Heart right ventricle (tissue), 16 donors: ENCODE data around the gene CABLES2. TPM values are rescaled to one million over a fixed set of nuclear protein-coding genes. Genes with fewer than 3 reads are reported as not detected.

Source experiments
- ATAC-seq, 8 donors: fragments of 200-7000 bp; cut with Tn5 transposase; one replicate each; pipeline ENCODE4 v1.9.1; 2020; ENCODE audit warnings: mild to moderate bottlenecking in 8 of 8, moderate library complexity in 8 of 8, moderate number of reproducible peaks in 1 of 8
- DNase-seq, 2 donors: peaks; one replicate each; pipeline ENCODE4 v3.0.0-alpha.2; 2020
- H3K27ac ChIP-seq, 10 donors: fragments of 200-600 bp; sonication (generic) in 2 of 10; one replicate each; pipeline versions ENCODE4 v1.5.0 to v1.8.0; 2020 to 2022; ENCODE audit warnings: mild to moderate bottlenecking in 3 of 10
- H3K27me3 ChIP-seq, 7 donors: fragments of 200-600 bp; one replicate each; pipeline ENCODE4 v1.8.0; 2021 to 2022; ENCODE audit warnings: mild to moderate bottlenecking in 2 of 7
- H3K36me3 ChIP-seq, 9 donors: fragments of 200-600 bp; sonication (generic) in 1 of 9; one replicate each; pipeline versions ENCODE4 v1.5.0 to v1.8.0; 2020 to 2022; ENCODE audit warnings: mild to moderate bottlenecking in 2 of 9
- H3K4me1 ChIP-seq, 9 donors: fragments of 200-600 bp; sonication (generic) in 1 of 9; one replicate each; pipeline versions ENCODE4 v1.5.0 to v1.8.0; 2020 to 2022; ENCODE audit warnings: mild to moderate bottlenecking in 4 of 9
- H3K4me3 ChIP-seq, 10 donors: fragments of 200-600 bp; sonication (generic) in 2 of 10; one replicate each; pipeline versions ENCODE4 v1.5.0 to v1.8.0; 2020 to 2022; ENCODE audit warnings: mild to moderate bottlenecking in 7 of 10, moderate library complexity in 2 of 10
- H3K9me3 ChIP-seq, 11 donors: fragments of 200-600 bp in 10 of 11; sonication (generic) in 2 of 11; one replicate each; pipeline versions ENCODE4 v1.5.0 to v1.8.0; 2013 to 2022; ENCODE audit warnings: mild to moderate bottlenecking in 2 of 11, control low read depth in 1 of 11, moderate library complexity in 1 of 11
- CTCF ChIP-seq, 9 donors: fragments of 200-600 bp; sonication (generic) in 2 of 9; IDR thresholded peaks; one replicate each; pipeline versions ENCODE4 v1.5.0 to v1.8.0; 2021 to 2022; ENCODE audit warnings: antibody characterized with exemption in 9 of 9, mild to moderate bottlenecking in 5 of 9, moderate library complexity in 1 of 9
- WGBS, 2 donors: extraction: QIAGEN DNeasy Blood & Tissue Kit; methylation state at CpG; one replicate each; pipeline ENCODE4 v1.1.7; 2013; ENCODE audit warnings: inconsistent platforms in 1 of 2; 5-methylcytosine and 5-hydroxymethylcytosine counted together
- intact Hi-C, 10 donors: fragments of 100-400 bp; cut with DNase I; formaldehyde crosslinking; loops; one replicate each; pipeline versions ENCODE4 v1.11.1 to v1.14.2; 2022
- polyA plus RNA-seq, 2 donors: library from polyadenylated mRNA; stranded (reverse); fragments of 200-250 nt; gene quantifications; one replicate each; pipeline ENCODE4 v1.2.3, GENCODE V29; 2013
- total RNA-seq, 10 donors: library from RNA; stranded (reverse); fragmentation: NEBNext Ultra II Directional in 3 of 10; extraction: Animal tissue kit (Norgen Biotek cat#: 25700) in 3 of 10; gene quantifications; one replicate each; pipeline versions ENCODE4 v1.2.1 to v1.2.4, GENCODE V29; 2021 to 2023
- donor health status: Arrhythmogenic right ventricular cardiomyopathy.
- donor health status: ischemic (EF 13 %, LVEDD 7.1; RV severe dilation, severe dysfunction).
- donor health status: healthy with polysubstance abuse.
- donor health status: DM: no; HTN: yes; CAD: no.
- donor health status: DM: no; HTN: no; CAD: no.
- donor health status: ischemic (EF 25% LVEDD 6.9; RV normal size, moderate dysfunction).
- donor health status: ischemic (EF 25% LVEDD 5.7; RV mildly dilated, moderate dysfunction).
- donor health status: healthy.
- donor health status: DM: yes; HTN: yes; CAD: no.
- donor health status: Ischemic cardiomyopathy.
- donor health status: ischemic (EF 35%, LVEDD 5.7; RV mildly dilated, moderate dysfunction).
- donor health status: nonischemic (EF 11% LVEDD 7.7; RV severe dilation, severe dysfunction).
- donor health status: DM: yes; HTN: yes; CAD: no.
- donor health status: PGD.
- donor health status: ischemic (EF 29% LVEDD 5.4; RV normal size, mild dysfunction).
- donor health status: nonischemic (EF 23%, LVEDD 6.1; RV moderate dilation, normal function).

The CABLES2 gene
- total and polyA plus RNA-seq, 12 donors, result 2.9 to 11.9 (median 7.8) TPM

GRCh38 chr20:62436692-62437091, 29.6 kb upstream of the CABLES2 start:
- Histone ChIP-seq H3K4me3 (no peak overlapping the region), H3K36me3 (no peaks in the 10 kb centered on the region), H3K9me3 (no peaks in the 10 kb centered on the region), H3K27ac (no peak overlapping the region), H3K4me1 (peaks cover 0 to 23% (median 5%) of the 10 kb centered on the region in 9 donors), H3K27me3 (peaks cover 0 to 22% (median 6%) of the 10 kb centered on the region in 7 donors)
- DNase-seq, result no peak
- ATAC-seq, result no peak
- no peak for TF ChIP-seq CTCF (IDR thresholded peaks at IDR 0.05)
- WGBS, 2 donors, result 83 to 91% methylated on average over 3 of the region's 3 CpGs
- intact Hi-C loops, result no loop called here

- TF ChIP-seq CTCF (IDR thresholded peaks at IDR 0.05), result no peak
- DNase-seq (peak in 1 of 2 donors; percentile 39), ATAC-seq (peak in 7 of 8 donors; percentile 19 to 74 (median 53))
- no peaks in the 10 kb centered on the region for H3K36me3 ChIP-seq
- 37 to 41% methylated on average over 32 of the region's 32 CpGs for WGBS, 2 donors
- intact Hi-C loops, result no loop called here
- H3K4me1 ChIP-seq, result peaks cover 0 to 23% (median 5%) of the 10 kb centered on the region in 9 donors
- H3K4me3 ChIP-seq, result no peak overlapping the region
- no peaks in the 10 kb centered on the region for H3K9me3 ChIP-seq
- H3K27me3 ChIP-seq, result peaks cover 0 to 19% (median 0%) of the 10 kb centered on the region in 7 donors
- H3K27ac ChIP-seq, result peak overlapping the region in 1 of 10 donors; percentile 19
Measured at GRCh38 chr20:62433658-62434497, 26.8 kb upstream of the CABLES2 start.

- H3K4me3 ChIP-seq, result no peak overlapping the region
- H3K27ac ChIP-seq, result no peak overlapping the region
- 63 to 65% methylated on average over 23 of the region's 23 CpGs for WGBS, 2 donors
- DNase-seq (no peak), ATAC-seq (no peak)
- peaks cover 0 to 19% (median 4%) of the 10 kb centered on the region in 9 donors for H3K4me1 ChIP-seq
- H3K27me3 ChIP-seq, result peaks cover 0 to 18% (median 0%) of the 10 kb centered on the region in 7 donors
- intact Hi-C loops, result no loop called here
- no peaks in the 10 kb centered on the region for H3K9me3 ChIP-seq
- no peak for TF ChIP-seq CTCF (IDR thresholded peaks at IDR 0.05)
- no peaks in the 10 kb centered on the region for H3K36me3 ChIP-seq
Measured at GRCh38 chr20:62430866-62431447, 23.9 kb upstream of the CABLES2 start.

GRCh38 chr20:62430311-62430853, 23.3 kb upstream of the CABLES2 start:
- no peak for TF ChIP-seq CTCF (IDR thresholded peaks at IDR 0.05)
- 66% methylated on average over 10 of the region's 10 CpGs for WGBS, 2 donors
- no peaks in the 10 kb centered on the region for H3K36me3 ChIP-seq
- intact Hi-C loops, result no loop called here
- no peaks in the 10 kb centered on the region for H3K9me3 ChIP-seq
- no peak overlapping the region for H3K4me3 ChIP-seq
- DNase-seq, result no peak
- peaks cover 0 to 15% (median 4%) of the 10 kb centered on the region in 9 donors for H3K4me1 ChIP-seq
- no peak overlapping the region for H3K27ac ChIP-seq
- H3K27me3 ChIP-seq, result peaks cover 0 to 17% (median 0%) of the 10 kb centered on the region in 7 donors
- ATAC-seq, result no peak
